GM21528 (cell line): ENCODE measurements around the gene PBX4.

Experiments used
- ATAC-seq: cut with Tn5 transposase; IDR thresholded peaks from one replicate; pipeline ENCODE4 v1.9.1; 2021; ENCODE audit warnings: mild to moderate bottlenecking, moderate library complexity; ENCODE audit not compliant: unreplicated experiment, low FRiP score

PBX4 gene

GRCh38 chr19:19650331-19650730, 31.8 kb upstream of the PBX4 start:
- no peak for ATAC-seq

- ATAC-seq, result no peak
These were observed 31.1 kb upstream of the PBX4 start for GRCh38 chr19:19649580-19649995.

- ATAC-seq, result no peak
These were observed 30.7 kb upstream of the PBX4 start for GRCh38 chr19:19649155-19649554.

- ATAC-seq, result no peak
These were observed 28.7 kb upstream of the PBX4 start for GRCh38 chr19:19647037-19647835.

- no peak for ATAC-seq
These were observed 26.9 kb upstream of the PBX4 start for GRCh38 chr19:19645233-19645870.

- no peak for ATAC-seq
These were observed 25.5 kb upstream of the PBX4 start for GRCh38 chr19:19644054-19644388.

- ATAC-seq, result peak; percentile 71
These were observed 24.9 kb upstream of the PBX4 start, which contains the start of gene GMIP for GRCh38 chr19:19643158-19644053. GMIP (minus strand) TSS chr19:19643657; CDS start chr19:19643529, 128 bp downstream.

GRCh38 chr19:19642506-19643157, 24.1 kb upstream of the PBX4 start:
- no peak for ATAC-seq

- no peak for ATAC-seq
These were observed 19.2 kb upstream of the PBX4 start for GRCh38 chr19:19637523-19638251.

GRCh38 chr19:19637186-19637522, 18.7 kb upstream of the PBX4 start:
- no peak for ATAC-seq

- ATAC-seq, result no peak
These were observed 18.2 kb upstream of the PBX4 start for GRCh38 chr19:19636573-19637185.

- no peak for ATAC-seq
These were observed 16.8 kb upstream of the PBX4 start for GRCh38 chr19:19635313-19635702.

- ATAC-seq, result no peak
These were observed 16.2 kb upstream of the PBX4 start for GRCh38 chr19:19634516-19635312.

GRCh38 chr19:19633711-19634515, 15.4 kb upstream of the PBX4 start:
- no peak for ATAC-seq

GRCh38 chr19:19632661-19633060, 14.2 kb upstream of the PBX4 start:
- ATAC-seq, result no peak

GRCh38 chr19:19631346-19631745, 12.9 kb upstream of the PBX4 start:
- no peak for ATAC-seq

- ATAC-seq, result no peak
These were observed 11.9 kb upstream of the PBX4 start for GRCh38 chr19:19630426-19630825.

- no peak for ATAC-seq
These were observed 11.6 kb upstream of the PBX4 start for GRCh38 chr19:19630062-19630414.
